ENCODE results near the gene GLT1D1.

The GLT1D1 gene

DNA sequence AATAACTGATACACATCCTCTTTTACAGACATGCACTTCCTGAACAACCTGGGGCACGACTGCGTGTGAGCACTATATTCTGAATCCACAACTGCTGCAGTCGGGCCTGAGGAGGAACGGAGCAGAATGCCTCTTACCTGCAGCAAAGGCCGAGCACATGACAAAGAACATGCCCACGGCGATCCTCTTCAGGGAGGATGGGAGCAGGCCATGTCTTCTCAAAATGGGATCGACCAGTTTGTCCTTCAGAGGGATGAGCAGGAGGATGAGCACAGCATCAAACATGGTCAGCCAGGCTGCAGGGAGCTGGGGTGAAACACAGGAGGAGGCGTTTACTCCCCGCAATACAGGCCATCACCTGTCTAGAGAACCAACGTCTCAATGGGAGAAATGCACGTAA is 44.6 kb upstream of the GLT1D1 start:
- CTCF ChIA-PET: interaction anchor here (4.5 kb wide), 1 partner anchor 13 kb away, joined by 71 read pairs; no protein-coding TSS in a partner anchor
- TF ChIP-seq, protein P1, sequence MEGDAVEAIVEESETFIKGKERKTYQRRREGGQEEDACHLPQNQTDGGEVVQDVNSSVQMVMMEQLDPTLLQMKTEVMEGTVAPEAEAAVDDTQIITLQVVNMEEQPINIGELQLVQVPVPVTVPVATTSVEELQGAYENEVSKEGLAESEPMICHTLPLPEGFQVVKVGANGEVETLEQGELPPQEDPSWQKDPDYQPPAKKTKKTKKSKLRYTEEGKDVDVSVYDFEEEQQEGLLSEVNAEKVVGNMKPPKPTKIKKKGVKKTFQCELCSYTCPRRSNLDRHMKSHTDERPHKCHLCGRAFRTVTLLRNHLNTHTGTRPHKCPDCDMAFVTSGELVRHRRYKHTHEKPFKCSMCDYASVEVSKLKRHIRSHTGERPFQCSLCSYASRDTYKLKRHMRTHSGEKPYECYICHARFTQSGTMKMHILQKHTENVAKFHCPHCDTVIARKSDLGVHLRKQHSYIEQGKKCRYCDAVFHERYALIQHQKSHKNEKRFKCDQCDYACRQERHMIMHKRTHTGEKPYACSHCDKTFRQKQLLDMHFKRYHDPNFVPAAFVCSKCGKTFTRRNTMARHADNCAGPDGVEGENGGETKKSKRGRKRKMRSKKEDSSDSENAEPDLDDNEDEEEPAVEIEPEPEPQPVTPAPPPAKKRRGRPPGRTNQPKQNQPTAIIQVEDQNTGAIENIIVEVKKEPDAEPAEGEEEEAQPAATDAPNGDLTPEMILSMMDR (IDR thresholded peaks at IDR 0.05; ENCODE audit: control extremely low read depth, extremely low read depth, low read depth, missing control alignments): no peak
- no peak for DNase-seq (ENCODE audit: extremely low spot score)
- POLR2A ChIA-PET: interaction anchor here (2.7 kb wide), 1 partner anchor 10 kb away, joined by 23 read pairs; no protein-coding TSS in a partner anchor

DNA sequence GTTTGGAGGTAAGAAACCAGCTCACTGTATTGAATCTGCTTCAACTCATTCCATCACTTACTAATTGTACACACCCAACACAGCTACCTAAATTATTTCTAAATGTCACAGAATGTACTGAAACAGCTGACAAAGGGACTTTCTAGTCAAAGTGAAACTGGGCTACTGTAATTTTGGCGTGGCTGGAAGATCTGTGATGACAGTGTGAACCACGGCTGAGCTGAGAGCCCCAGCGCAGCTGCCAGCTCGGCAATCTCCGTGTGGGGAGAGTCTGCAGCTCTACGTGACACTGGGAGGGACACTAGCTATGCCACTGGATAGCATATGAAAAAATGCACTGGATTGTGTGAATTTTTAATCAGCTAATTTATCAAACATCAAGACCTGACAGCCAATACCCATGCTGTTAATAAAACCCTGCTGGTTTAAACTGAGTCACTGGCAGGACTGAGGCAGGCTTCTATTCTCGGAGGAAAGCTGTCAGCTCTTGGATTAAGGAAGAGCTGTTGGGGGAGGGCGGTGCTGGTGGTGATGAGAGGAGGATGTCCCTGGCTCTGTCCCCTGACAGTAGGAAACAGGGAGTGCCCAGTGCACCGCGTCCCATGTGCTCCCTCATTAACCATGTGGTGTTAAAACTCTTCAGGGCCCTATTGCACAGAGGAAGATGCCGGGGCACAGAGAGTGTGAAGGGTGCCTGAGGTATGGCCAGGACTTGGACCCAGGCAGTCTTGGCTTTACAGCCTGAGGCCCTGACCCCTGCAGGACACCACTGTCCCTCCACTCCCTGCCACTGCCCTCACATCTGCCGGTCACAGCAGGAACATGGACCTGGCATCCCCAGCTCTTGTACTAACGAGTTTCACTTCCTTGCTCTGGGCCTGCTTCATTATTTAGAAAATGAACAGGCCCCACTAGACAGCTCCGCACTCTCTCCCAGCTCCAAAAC is 42.8 kb upstream of the GLT1D1 start:
- ChIA-PET POLR2A (interaction anchor here (0.9 to 3.1 kb wide), 8 partner anchors 9 to 173 kb away, joined by 3 to 32 read pairs (median 9); partner anchors contain the start of gene SLC15A4), CTCF (interaction anchor here (0.6 to 4.5 kb wide), 6 partner anchors 9 to 30 kb away, joined by 3 to 71 read pairs (median 6); partner anchors contain the start of gene SLC15A4)
- TF ChIP-seq, protein P1 (IDR thresholded peaks at IDR 0.05; ENCODE audit: control extremely low read depth, extremely low read depth, low read depth, missing control alignments): no peak
- peak; percentile 65 for DNase-seq (ENCODE audit: extremely low spot score)

DNA sequence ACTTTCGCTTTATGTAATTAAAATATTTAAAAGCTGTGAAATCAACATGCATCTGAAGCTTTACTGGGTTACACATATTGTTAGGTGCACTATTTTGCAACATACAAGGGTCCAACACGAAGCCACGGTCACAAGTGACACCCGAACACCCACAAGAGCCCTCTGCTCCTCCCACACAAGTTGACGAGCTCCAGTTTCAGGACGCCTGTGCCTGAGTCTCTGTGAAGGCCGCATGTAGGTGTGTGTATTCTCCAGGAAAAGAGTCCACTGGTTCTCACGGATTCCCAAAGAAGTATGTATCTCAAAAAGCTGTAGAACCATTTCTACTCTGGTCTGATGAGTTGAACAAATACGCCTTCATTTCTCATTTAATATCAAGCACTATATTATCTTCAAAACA is 41.5 kb upstream of the GLT1D1 start:
- TF ChIP-seq, protein P1 (IDR thresholded peaks at IDR 0.05; ENCODE audit: control extremely low read depth, extremely low read depth, low read depth, missing control alignments): no peak
- no peak for DNase-seq (ENCODE audit: extremely low spot score)
- ChIA-PET CTCF (interaction anchor here (1.6 to 4.5 kb wide), 3 partner anchors 9 to 18 kb away, joined by 5 to 71 read pairs (median 34); no protein-coding TSS in a partner anchor), POLR2A (interaction anchor here (2.3 to 3.1 kb wide), 2 partner anchors 9 to 18 kb away, joined by 9 to 32 read pairs; no protein-coding TSS in a partner anchor)

DNA sequence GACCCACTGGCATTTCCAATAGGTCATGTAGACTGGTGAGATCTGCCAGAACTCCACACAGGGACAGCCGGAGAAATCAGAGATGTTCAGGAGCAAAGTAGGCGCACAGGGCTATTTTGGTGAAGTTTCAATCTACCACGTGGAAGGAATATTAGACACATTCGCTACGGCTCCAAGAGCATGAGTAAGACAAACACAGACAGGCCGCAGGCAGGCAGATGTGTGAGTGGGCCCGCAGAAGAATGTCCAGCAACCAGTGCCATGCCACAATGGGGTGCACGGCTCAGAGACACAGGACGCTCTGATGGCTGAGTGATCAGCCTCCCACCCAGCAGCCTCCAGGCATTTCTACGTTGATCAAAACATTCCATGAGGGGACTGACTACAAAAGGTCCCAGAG is 39.9 kb upstream of the GLT1D1 start:
- CTCF ChIA-PET: interaction anchor here (1.8 kb wide), 1 partner anchor 17 kb away, joined by 9 read pairs; no protein-coding TSS in a partner anchor
- no peak for DNase-seq (ENCODE audit: extremely low spot score)
- POLR2A ChIA-PET: no interaction called here
- TF ChIP-seq, protein P1 (IDR thresholded peaks at IDR 0.05; ENCODE audit: control extremely low read depth, extremely low read depth, low read depth, missing control alignments): no peak

DNA sequence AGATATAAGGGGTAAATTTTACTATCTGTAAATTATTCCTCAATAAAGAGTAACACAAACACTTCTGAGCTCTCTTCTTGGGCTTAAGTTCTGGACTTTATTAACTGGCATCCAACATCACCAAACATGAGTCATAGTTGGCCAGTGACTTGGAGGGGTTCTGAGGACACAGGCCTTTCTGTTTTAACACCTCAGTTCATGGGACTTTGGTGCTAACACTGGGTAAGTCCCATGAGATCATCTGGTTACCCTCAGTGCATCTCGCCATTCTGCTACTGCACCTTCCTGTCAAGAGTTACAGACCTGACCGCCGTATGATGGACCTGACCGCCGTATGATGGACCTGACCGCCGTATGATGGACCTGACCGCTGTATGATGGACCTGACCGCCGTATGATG is 39.4 kb upstream of the GLT1D1 start:
- ChIA-PET POLR2A (no interaction called here), CTCF (interaction anchor here (1.8 kb wide), 1 partner anchor 17 kb away, joined by 9 read pairs; no protein-coding TSS in a partner anchor)
- TF ChIP-seq, protein P1 (IDR thresholded peaks at IDR 0.05; ENCODE audit: control extremely low read depth, extremely low read depth, low read depth, missing control alignments): no peak
- DNase-seq (ENCODE audit: extremely low spot score): no peak

DNA sequence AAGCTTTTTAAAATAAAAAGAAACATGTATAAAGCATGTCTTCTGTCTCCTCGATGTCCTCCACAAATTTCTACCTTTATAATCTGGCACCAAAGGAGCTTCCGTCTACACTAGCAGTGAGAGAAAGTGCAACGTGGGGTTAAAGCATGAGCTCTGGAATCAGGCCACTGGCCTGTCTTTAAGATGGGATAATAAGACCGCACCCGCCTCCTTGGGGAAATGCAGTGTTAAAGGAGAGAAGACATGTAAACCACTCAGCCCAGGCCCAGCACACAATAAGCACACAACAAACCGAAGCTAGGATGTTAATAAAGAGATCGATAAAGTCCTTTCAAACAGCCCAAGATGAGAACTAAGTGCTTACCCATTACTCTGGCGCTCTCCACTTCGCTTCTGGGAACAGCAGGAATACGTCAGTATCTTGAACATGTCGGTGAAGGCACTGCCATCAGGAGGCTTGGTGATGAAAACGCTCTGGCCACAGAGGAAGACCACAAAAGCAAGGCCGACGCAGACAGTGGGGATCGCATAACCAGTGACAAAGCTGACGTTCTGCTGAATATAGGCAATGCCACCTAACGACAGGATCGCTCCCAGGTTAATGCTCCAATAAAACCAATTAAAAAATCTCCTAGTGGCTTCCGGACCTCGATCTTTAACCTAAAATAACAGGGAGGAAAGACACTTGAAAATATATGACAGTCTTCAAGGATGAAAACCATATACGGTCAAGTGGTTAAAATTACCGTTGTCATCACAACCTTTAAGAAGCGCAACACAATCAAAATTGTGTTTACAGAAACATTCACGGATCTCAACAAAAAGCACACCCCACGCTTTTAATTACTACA is 38.6 kb upstream of the GLT1D1 start:
- ChIA-PET CTCF (interaction anchor here (1.1 to 1.8 kb wide), 2 partner anchors 18 to 21 kb away, joined by 3 to 9 read pairs; no protein-coding TSS in a partner anchor), POLR2A (no interaction called here)
- no peak for DNase-seq (ENCODE audit: extremely low spot score)
- TF ChIP-seq, protein P1 (IDR thresholded peaks at IDR 0.05; ENCODE audit: control extremely low read depth, extremely low read depth, low read depth, missing control alignments): no peak

All from GM10248 (cell line).